GM06990 (cell line): ENCODE results near the gene FHIT.

Experiments
- DNase-seq: peaks from one replicate; pipeline ENCODE4 v3.0.0-alpha.2; 2011; ENCODE audit not compliant: insufficient read length; ENCODE audit errors: extremely low read depth
- H3K27me3 ChIP-seq: replicated peaks from 2 replicates; pipeline ENCODE4 v1.6.0; 2011; ENCODE audit warnings: low read length; ENCODE audit not compliant: control insufficient read depth, insufficient read depth
- H3K36me3 ChIP-seq: 2 replicates; pipeline ENCODE4 v1.5.1; 2011; ENCODE audit warnings: low read length; ENCODE audit not compliant: control insufficient read depth, insufficient read depth
- H3K4me3 ChIP-seq: replicated peaks from 2 replicates; pipeline ENCODE4 v1.5.1; 2011; ENCODE audit warnings: low read depth, mild to moderate bottlenecking, control low read depth, low read length
- CTCF ChIP-seq: IDR thresholded peaks from 2 replicates; pipeline ENCODE4 v1.5.1; 2011; ENCODE audit warnings: low read length, control low read depth, mild to moderate bottlenecking, inconsistent platforms; ENCODE audit not compliant: insufficient read depth, poor library complexity, severe bottlenecking

The FHIT gene

GRCh38 chr3:60215946-60216345 lies 1035.3 kb downstream of the FHIT start:
- no peak for TF ChIP-seq CTCF
- Histone ChIP-seq H3K4me3 (no peak overlapping the region), H3K27me3 (no peaks in the 10 kb centered on the region), H3K36me3 (no peaks in the 10 kb centered on the region)
- no peak for DNase-seq

GRCh38 chr3:60207905-60208304 lies 1043.3 kb downstream of the FHIT start:
- DNase-seq: no peak
- H3K4me3 ChIP-seq: no peak overlapping the region
- no peak for TF ChIP-seq CTCF

GRCh38 chr3:60206206-60206605 lies 1045.0 kb downstream of the FHIT start:
- no peak for TF ChIP-seq CTCF
- no peak overlapping the region for H3K4me3 ChIP-seq
- no peak for DNase-seq
- no peaks in the 10 kb centered on the region for H3K36me3 ChIP-seq
- H3K27me3 ChIP-seq: no peaks in the 10 kb centered on the region

More at GRCh38 chr3:60207905-60208304, 1043.3 kb downstream of the FHIT start:
- Histone ChIP-seq H3K27me3 (no peaks in the 10 kb centered on the region), H3K36me3 (no peaks in the 10 kb centered on the region)

GRCh38 chr3:60202052-60202726 lies 1049.1 kb downstream of the FHIT start:
- no peak for TF ChIP-seq CTCF
- no peaks in the 10 kb centered on the region for H3K27me3 ChIP-seq
- DNase-seq: no peak

GRCh38 chr3:60199306-60199705 lies 1051.9 kb downstream of the FHIT start:
- DNase-seq: no peak
- Histone ChIP-seq H3K36me3 (no peaks in the 10 kb centered on the region), H3K4me3 (no peak overlapping the region), H3K27me3 (no peaks in the 10 kb centered on the region)
- no peak for TF ChIP-seq CTCF

More at GRCh38 chr3:60202052-60202726, 1049.1 kb downstream of the FHIT start:
- Histone ChIP-seq H3K4me3 (no peak overlapping the region), H3K36me3 (no peaks in the 10 kb centered on the region)
